T-cell (primary cell): ENCODE measurements around the gene CCDC40. TPM values are rescaled to one million over a fixed set of nuclear protein-coding genes. Genes with fewer than 3 reads are reported as not detected.

Source experiments
- ATAC-seq, 4 experiments: fragments of 200-7000 bp in 3 of 4; fragments of 150-1000 bp in 1 of 4; cut with Tn5 transposase; replicated peaks in 1 of 4; 1 replicate in 3 of 4; 2 replicates in 1 of 4; pipeline ENCODE4 v1.10.0; 2021; ENCODE audit warnings: moderate library complexity in 3 of 4, mild to moderate bottlenecking in 2 of 4, moderate number of reproducible peaks in 1 of 4
- CTCF ChIA-PET, 2 donors: fragments of 300-600 bp; sonication (Branson Sonifier 250); formaldehyde crosslinking; loops; one replicate each; lab custom pipeline; 2022; ENCODE audit warnings: antibody characterized with exemption in 2 of 2; lab: Charles Lee
- POLR2A ChIA-PET, 2 donors: fragments of 300-600 bp; sonication (Branson Sonifier 250); formaldehyde crosslinking; loops; one replicate each; lab custom pipeline; 2022; ENCODE audit warnings: antibody characterized with exemption in 2 of 2; lab: Charles Lee
- DNase-seq, 35 experiments: peaks; one replicate each; pipeline versions ENCODE4 v3.0.0 to v3.0.0-alpha.2; 2013 to 2023
- H3K27ac ChIP-seq: one replicate; pipeline ENCODE4 v1.5.1; 2013; ENCODE audit warnings: low read length
- H3K27me3 ChIP-seq, 2 experiments: replicated peaks in 1 of 2; 1 replicate in 1 of 2; 2 replicates in 1 of 2; pipeline versions ENCODE4 v1.6.1 to v1.7.0; 2013; ENCODE audit warnings: low read length in 1 of 2, mixed read lengths in 1 of 2; ENCODE audit not compliant: control insufficient read depth in 2 of 2, insufficient read depth in 2 of 2; ENCODE audit errors: extremely low read depth in 1 of 2
- H3K36me3 ChIP-seq, 2 donors: 1 replicate in 1 of 2; 2 replicates in 1 of 2; pipeline versions ENCODE4 v1.6.1 to v1.7.0; 2013; ENCODE audit warnings: low read length in 1 of 2; ENCODE audit not compliant: control insufficient read depth in 2 of 2, insufficient read depth in 1 of 2; ENCODE audit errors: extremely low read depth in 1 of 2
- H3K4me1 ChIP-seq, 2 experiments: 1 replicate in 1 of 2; 2 replicates in 1 of 2; pipeline versions ENCODE4 v1.6.1 to v1.7.0; 2013; ENCODE audit warnings: low read length in 2 of 2, mixed read lengths in 1 of 2; ENCODE audit not compliant: insufficient read depth in 2 of 2, control insufficient read depth in 1 of 2; ENCODE audit errors: extremely low read depth in 1 of 2
- H3K4me3 ChIP-seq, 2 donors: 1 replicate in 1 of 2; 2 replicates in 1 of 2; pipeline versions ENCODE4 v1.5.1 to v1.7.0; 2013; ENCODE audit warnings: mild to moderate bottlenecking in 2 of 2, low read length in 1 of 2, moderate library complexity in 1 of 2; ENCODE audit not compliant: control insufficient read depth in 1 of 2; ENCODE audit errors: extremely low read depth in 1 of 2
- H3K9me3 ChIP-seq: 2 replicates; pipeline ENCODE4 v1.7.0; 2013
- H3K27ac Mint-ChIP-seq, 2 donors: one replicate each; pipeline ENCODE4 v1.8.0; 2020 to 2021; ENCODE audit warnings: mild to moderate bottlenecking in 2 of 2, mixed read lengths in 2 of 2
- H3K27me3 Mint-ChIP-seq, 2 donors: one replicate each; pipeline ENCODE4 v1.8.0; 2021 to 2022; ENCODE audit warnings: mixed read lengths in 2 of 2
- H3K36me3 Mint-ChIP-seq: one replicate; pipeline ENCODE4 v1.8.0; 2021; ENCODE audit warnings: mixed read lengths
- H3K4me1 Mint-ChIP-seq, 3 donors: one replicate each; pipeline ENCODE4 v1.8.0; 2020 to 2022; ENCODE audit warnings: mixed read lengths in 3 of 3, mild to moderate bottlenecking in 1 of 3
- H3K4me3 Mint-ChIP-seq, 3 donors: one replicate each; pipeline ENCODE4 v1.8.0; 2020 to 2022; ENCODE audit warnings: mild to moderate bottlenecking in 3 of 3, mixed read lengths in 3 of 3, moderate library complexity in 3 of 3
- H3K9me3 Mint-ChIP-seq, 3 donors: one replicate each; pipeline ENCODE4 v1.8.0; 2020 to 2022; ENCODE audit warnings: mixed read lengths in 3 of 3
- WGBS: methylation state at CpG from one replicate; pipeline ENCODE4 v1.1.5; 2013; ENCODE audit warnings: missing lambda C conversion rate; ENCODE audit not compliant: insufficient coverage; 5-methylcytosine and 5-hydroxymethylcytosine counted together
- total RNA-seq, 35 experiments: library from RNA in 6 of 35; stranded (reverse) in 6 of 35; fragments of 120-200 nt in 1 of 35; gene quantifications; one replicate each; pipeline versions ENCODE4 v1.2.1 to v1.2.4 and lab custom pipeline; 2013 to 2026

CCDC40 gene
- total RNA-seq, 5 donors from 2014 or later (not counting 1 experiment from before 2014, with no cell fraction given), result 0.70 to 3.1 (median 1.4) TPM

DNA sequence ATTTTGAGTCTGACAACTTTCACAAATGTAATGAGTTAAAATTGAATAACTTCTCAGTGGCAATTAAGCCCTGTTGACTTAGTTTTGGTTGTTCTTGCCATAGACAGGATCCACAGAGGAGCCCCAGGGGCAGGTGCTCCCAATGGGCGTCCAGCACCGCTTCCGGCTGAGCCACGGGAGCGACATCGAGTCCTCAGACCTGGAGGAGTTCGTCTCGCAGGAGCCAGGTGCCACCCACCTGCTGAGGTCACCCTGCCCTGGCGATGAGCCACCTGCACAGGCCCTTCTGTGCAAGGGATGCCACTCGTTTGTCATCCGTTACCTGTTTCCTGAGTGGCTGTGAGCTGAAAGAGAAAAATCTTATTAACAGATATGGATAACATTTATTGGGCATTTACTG is 10.7 kb downstream of the CCDC40 start:
- H3K9me3 Mint-ChIP-seq, result no peaks in the 10 kb centered on the region
- WGBS, result 84% methylated on average over 9 of the region's 11 CpGs

DNA sequence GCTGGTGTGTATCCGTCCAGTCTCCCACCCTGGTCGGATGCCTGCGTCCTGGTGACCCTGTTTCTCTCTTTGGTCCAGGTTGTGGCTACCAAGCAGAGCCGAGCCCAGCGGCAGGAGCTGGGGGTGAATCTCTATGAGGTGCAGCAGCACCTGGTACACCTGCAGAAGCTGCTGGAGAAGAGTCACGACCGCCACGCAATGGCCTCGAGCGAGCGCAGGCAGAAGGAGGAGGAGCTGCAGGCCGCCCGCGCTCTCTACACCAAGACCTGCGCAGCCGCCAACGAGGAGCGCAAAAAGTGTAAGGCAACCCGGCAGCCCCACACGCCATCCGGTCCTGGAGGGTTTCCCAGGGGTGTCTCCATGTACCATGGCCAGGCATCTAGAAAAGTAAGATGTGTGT is 13.5 kb downstream of the CCDC40 start:
- H3K9me3 ChIP-seq, result no peaks in the 10 kb centered on the region

More for the DNA sequence above, 10.7 kb downstream of the CCDC40 start:
- Histone ChIP-seq H3K9me3 (no peaks in the 10 kb centered on the region), H3K27me3 (peaks cover 0 to 27% of the 10 kb centered on the region in 2 experiments), H3K27ac (no peak overlapping the region), H3K36me3 (no peaks in the 10 kb centered on the region), H3K4me3 (no peak overlapping the region), H3K4me1 (no peaks in the 10 kb centered on the region)
- no peak for DNase-seq
- Mint-ChIP-seq H3K27ac (no peak overlapping the region), H3K4me3 (no peak overlapping the region), H3K27me3 (no peaks in the 10 kb centered on the region), H3K36me3 (no peaks in the 10 kb centered on the region), H3K4me1 (no peaks in the 10 kb centered on the region)
- ATAC-seq, result no peak
- CTCF ChIA-PET, result no interaction called here
- POLR2A ChIA-PET, result no interaction called here

DNA sequence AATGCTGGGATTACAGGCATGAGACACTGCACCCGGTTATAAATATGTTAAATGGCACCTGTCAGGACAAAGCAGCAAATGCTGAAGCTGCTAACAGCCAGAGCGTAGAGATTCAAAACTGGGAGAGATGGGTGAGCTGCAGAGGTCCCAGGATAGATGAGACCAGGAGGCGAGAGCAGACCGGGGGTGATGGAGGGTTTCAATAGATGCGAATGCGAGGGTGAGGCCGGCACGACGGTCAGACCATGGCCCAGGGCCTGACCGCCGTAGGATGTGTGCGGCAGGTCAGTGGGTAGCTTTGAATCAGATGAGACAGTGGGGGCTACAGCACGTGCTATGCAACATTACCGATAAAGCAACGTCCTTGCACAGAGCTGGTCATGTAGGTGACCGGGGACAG is 14.3 kb downstream of the CCDC40 start:
- Mint-ChIP-seq H3K4me3 (no peak overlapping the region), H3K27ac (no peak overlapping the region), H3K27me3 (no peaks in the 10 kb centered on the region), H3K9me3 (no peaks in the 10 kb centered on the region), H3K4me1 (no peaks in the 10 kb centered on the region), H3K36me3 (no peaks in the 10 kb centered on the region)
- no peak for ATAC-seq
- WGBS, result 94% methylated on average over 15 of the region's 16 CpGs
- Histone ChIP-seq H3K9me3 (no peaks in the 10 kb centered on the region), H3K27ac (no peak overlapping the region), H3K4me1 (no peaks in the 10 kb centered on the region), H3K27me3 (peaks cover 0 to 24% of the 10 kb centered on the region in 2 experiments), H3K36me3 (no peaks in the 10 kb centered on the region), H3K4me3 (no peak overlapping the region)
- no peak for DNase-seq
- POLR2A ChIA-PET, result no interaction called here
- CTCF ChIA-PET, result no interaction called here

More for the DNA sequence above, 13.5 kb downstream of the CCDC40 start:
- DNase-seq, result no peak
- ATAC-seq, result no peak
- H3K4me3 Mint-ChIP-seq, result no peak overlapping the region
- no peak overlapping the region for H3K27ac ChIP-seq
- POLR2A ChIA-PET, result no interaction called here
- CTCF ChIA-PET, result no interaction called here
- H3K4me1 ChIP-seq, result no peaks in the 10 kb centered on the region
- no peaks in the 10 kb centered on the region for H3K4me1 Mint-ChIP-seq
- no peak overlapping the region for H3K4me3 ChIP-seq
- H3K36me3 Mint-ChIP-seq, result no peaks in the 10 kb centered on the region
- no peak overlapping the region for H3K27ac Mint-ChIP-seq
- no peaks in the 10 kb centered on the region for H3K27me3 Mint-ChIP-seq
- no peaks in the 10 kb centered on the region for H3K9me3 Mint-ChIP-seq
- WGBS, result 91% methylated on average over 17 of the region's 21 CpGs
- H3K36me3 ChIP-seq, result no peaks in the 10 kb centered on the region
- H3K27me3 ChIP-seq, result peaks cover 0 to 24% of the 10 kb centered on the region in 2 experiments

DNA sequence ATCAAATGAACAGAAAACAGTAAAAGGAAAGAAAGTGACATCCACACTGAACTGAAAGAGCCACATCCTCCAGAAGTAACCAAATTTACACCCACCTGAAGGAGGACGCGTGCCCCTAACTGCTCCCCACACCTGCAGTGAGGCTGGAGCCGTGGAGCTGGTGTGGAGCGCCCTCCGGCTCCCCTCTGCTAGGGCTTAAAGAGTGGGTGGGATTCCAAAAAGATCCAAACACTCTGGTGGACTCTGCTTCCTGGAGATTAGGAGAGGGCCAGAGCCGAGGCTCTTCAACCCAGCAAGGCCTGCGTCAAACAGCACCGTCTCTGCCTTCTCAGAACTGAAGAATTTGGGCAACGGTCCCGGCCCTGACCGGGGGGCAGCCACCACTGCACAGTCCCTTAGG is 15.2 kb downstream of the CCDC40 start:
- Mint-ChIP-seq H3K36me3 (no peaks in the 10 kb centered on the region), H3K4me3 (no peak overlapping the region), H3K9me3 (no peaks in the 10 kb centered on the region), H3K27me3 (no peaks in the 10 kb centered on the region), H3K4me1 (no peaks in the 10 kb centered on the region), H3K27ac (no peak overlapping the region)
- Histone ChIP-seq H3K27ac (no peak overlapping the region), H3K9me3 (no peaks in the 10 kb centered on the region), H3K4me1 (no peaks in the 10 kb centered on the region), H3K27me3 (peaks cover 0 to 20% of the 10 kb centered on the region in 2 experiments), H3K4me3 (no peak overlapping the region), H3K36me3 (no peaks in the 10 kb centered on the region)
- ChIA-PET CTCF (no interaction called here), POLR2A (no interaction called here)
- no peak for DNase-seq
- ATAC-seq, result no peak
- 78% methylated on average over 6 of the region's 11 CpGs for WGBS

DNA sequence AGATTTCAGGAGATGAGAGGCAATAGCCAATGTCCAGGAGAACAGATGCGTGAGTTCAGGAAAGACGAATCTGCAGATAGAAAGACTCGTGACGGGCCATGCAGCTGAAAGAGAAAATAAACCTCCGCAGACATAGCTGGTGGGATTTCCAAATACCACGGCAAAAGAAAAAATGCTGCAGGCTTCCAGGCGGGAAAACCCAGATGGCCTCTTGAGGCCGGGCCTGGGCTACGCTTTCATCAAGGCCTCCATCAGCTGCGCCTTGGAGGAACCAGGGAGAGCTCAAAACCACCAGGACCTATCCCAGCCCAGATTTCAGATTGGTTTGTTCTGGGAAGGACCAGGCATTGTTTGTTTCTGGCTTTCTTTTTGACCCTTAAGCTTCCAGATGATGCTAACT is 16.7 kb downstream of the CCDC40 start:
- Mint-ChIP-seq H3K4me1 (no peaks in the 10 kb centered on the region), H3K4me3 (no peak overlapping the region), H3K27me3 (no peaks in the 10 kb centered on the region), H3K27ac (no peak overlapping the region), H3K36me3 (no peaks in the 10 kb centered on the region), H3K9me3 (no peaks in the 10 kb centered on the region)
- Histone ChIP-seq H3K9me3 (no peaks in the 10 kb centered on the region), H3K4me3 (no peak overlapping the region), H3K36me3 (no peaks in the 10 kb centered on the region), H3K4me1 (no peaks in the 10 kb centered on the region), H3K27ac (no peak overlapping the region), H3K27me3 (peaks cover 0 to 11% of the 10 kb centered on the region in 2 experiments)
- CTCF ChIA-PET, result no interaction called here
- DNase-seq, result no peak
- POLR2A ChIA-PET, result no interaction called here
- 91% methylated on average over 6 of the region's 10 CpGs for WGBS
- ATAC-seq, result no peak

DNA sequence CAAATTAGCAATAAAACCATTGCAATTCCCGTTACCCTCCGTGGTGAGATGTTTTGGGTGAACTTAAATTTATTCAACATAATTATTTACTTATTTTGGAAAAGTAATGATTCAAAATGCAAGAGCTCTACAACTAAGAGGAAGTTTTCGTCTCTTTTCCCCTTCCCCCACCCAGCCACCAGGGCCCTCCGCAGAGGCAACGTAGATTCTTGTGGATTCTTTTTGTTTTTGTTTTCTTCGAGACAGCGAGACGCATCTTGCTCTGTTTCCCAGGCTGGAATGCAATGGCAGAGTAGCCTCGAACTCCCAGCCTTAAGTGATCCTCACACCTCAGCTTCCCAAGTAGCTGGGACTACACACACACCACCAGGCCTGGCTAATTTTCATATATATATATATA is 19.2 kb downstream of the CCDC40 start:
- Histone ChIP-seq H3K27ac (no peak overlapping the region), H3K27me3 (peaks cover 0 to 15% of the 10 kb centered on the region in 2 experiments), H3K36me3 (no peaks in the 10 kb centered on the region), H3K4me1 (no peaks in the 10 kb centered on the region), H3K4me3 (no peak overlapping the region), H3K9me3 (no peaks in the 10 kb centered on the region)
- H3K27ac Mint-ChIP-seq, result no peak overlapping the region
- H3K9me3 Mint-ChIP-seq, result no peaks in the 10 kb centered on the region
- DNase-seq (no peak), ATAC-seq (no peak)
- no peaks in the 10 kb centered on the region for H3K27me3 Mint-ChIP-seq
- whole genome bisulfite sequencing, result no CpG with 5 or more reads among the region's 9 CpGs
- CTCF ChIA-PET, result no interaction called here
- H3K36me3 Mint-ChIP-seq, result no peaks in the 10 kb centered on the region
- POLR2A ChIA-PET, result no interaction called here
- H3K4me1 Mint-ChIP-seq, result no peaks in the 10 kb centered on the region
- no peak overlapping the region for H3K4me3 Mint-ChIP-seq
